Uterus (tissue), 2 donors: Measurements from ENCODE around the gene NAPSA.

ENCODE experiments used
- CTCF ChIP-seq, 4 experiments: fragments of 200-600 bp in 2 of 4; fragments of 450-650 bp in 2 of 4; sonication (generic) in 2 of 4; IDR thresholded peaks; one replicate each; pipeline ENCODE4 v1.5.1; 2016 to 2019; ENCODE audit warnings: antibody characterized with exemption in 4 of 4, mild to moderate bottlenecking in 2 of 4, moderate library complexity in 1 of 4
- POLR2A ChIP-seq, 2 donors: fragments of 450-650 bp; IDR thresholded peaks; one replicate each; pipeline ENCODE4 v1.6.1; 2016; ENCODE audit warnings: antibody characterized with exemption in 2 of 2, mild to moderate bottlenecking in 1 of 2, moderate library complexity in 1 of 2

- TF ChIP-seq CTCF (IDR thresholded peaks at IDR 0.05) (no peak), POLR2A (IDR thresholded peaks at IDR 0.05) (no peak)
Observed at GRCh38 chr19:50322931-50323781, 42.3 kb downstream of the NAPSA start.
